ENCODE results near the gene ICAM2.

The ICAM2 gene

DNA sequence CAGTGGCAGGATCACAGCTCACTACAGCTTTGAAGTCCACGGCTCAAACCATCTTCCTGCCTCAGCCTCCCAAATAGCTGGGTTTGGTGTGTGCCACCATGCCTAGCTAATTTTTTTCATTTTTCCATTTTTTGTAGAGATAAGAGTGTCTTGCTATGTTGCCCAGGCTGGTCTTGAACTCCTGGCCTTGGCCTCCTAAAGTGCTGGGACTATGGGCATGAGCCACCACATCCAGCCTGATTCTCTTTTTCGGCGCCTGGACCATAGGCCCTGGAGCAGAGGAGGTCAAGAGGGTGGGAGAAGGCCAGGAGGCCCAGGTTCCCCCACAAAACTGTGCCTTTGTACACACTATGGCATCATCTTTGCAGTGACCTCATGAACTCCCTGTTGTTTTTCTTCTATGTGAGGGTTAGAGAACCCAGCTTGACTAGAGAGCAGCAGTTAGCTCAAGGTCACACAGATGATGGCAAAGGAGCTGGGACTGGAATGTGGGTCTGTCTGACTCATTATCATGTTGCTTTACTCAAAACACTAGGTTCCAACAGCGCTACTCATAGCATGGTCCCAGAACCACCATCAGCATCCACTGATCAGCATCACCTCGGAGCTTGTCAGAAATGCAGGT is 64.0 kb downstream of the ICAM2 start:
- no peak overlapping the region for H3K27ac ChIP-seq
- no peak for TF ChIP-seq ZFX (IDR thresholded peaks at IDR 0.05; ENCODE audit: borderline replicate concordance)
- TF ChIP-seq, protein P1, sequence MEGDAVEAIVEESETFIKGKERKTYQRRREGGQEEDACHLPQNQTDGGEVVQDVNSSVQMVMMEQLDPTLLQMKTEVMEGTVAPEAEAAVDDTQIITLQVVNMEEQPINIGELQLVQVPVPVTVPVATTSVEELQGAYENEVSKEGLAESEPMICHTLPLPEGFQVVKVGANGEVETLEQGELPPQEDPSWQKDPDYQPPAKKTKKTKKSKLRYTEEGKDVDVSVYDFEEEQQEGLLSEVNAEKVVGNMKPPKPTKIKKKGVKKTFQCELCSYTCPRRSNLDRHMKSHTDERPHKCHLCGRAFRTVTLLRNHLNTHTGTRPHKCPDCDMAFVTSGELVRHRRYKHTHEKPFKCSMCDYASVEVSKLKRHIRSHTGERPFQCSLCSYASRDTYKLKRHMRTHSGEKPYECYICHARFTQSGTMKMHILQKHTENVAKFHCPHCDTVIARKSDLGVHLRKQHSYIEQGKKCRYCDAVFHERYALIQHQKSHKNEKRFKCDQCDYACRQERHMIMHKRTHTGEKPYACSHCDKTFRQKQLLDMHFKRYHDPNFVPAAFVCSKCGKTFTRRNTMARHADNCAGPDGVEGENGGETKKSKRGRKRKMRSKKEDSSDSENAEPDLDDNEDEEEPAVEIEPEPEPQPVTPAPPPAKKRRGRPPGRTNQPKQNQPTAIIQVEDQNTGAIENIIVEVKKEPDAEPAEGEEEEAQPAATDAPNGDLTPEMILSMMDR (IDR thresholded peaks at IDR 0.05), result no peak

DNA sequence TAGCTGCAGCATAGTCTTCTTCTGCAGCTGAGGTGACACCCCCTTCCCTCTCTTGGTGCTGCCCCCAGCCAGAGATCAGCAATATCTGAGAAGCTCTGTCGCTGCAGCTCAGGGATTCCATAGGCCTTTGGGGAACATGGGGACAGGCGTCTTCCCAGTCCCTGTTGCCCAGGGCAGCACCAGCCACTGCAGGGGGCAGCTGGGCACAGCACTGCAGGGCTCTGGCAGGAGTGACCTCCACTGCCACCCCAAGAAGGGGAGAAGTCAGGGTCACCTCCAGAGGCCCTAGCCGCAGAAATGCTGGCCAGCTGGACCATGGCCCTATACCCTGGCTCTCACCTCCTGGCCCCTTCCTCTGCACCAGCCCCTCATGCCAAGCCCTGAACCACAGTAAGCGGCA is 64.6 kb downstream of the ICAM2 start:
- H3K27ac ChIP-seq, result no peak overlapping the region
- TF ChIP-seq, protein P1 (IDR thresholded peaks at IDR 0.05), result no peak
- no peak for TF ChIP-seq ZFX (IDR thresholded peaks at IDR 0.05; ENCODE audit: borderline replicate concordance)

DNA sequence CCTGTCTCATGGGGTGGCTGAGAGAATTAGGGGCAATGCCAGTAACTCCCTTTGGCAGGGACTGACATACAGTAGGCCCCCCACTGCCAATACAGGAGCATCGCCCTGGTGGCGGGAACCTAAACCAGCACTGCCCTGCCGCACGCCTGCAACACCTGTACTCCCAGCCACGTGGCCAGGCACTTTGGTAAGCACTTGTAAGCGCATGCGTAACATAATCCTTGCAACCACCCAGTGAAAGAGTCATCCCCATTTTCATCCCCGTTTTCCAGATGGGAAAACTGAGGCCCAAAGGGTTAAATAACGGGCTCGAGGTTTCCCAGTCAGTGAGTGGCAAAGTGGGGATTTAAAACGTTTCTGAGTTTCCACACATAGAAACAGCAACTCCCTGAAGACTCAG is 65.2 kb downstream of the ICAM2 start:
- TF ChIP-seq ZFX (IDR thresholded peaks at IDR 0.05; ENCODE audit: borderline replicate concordance), result no peak
- TF ChIP-seq, protein P1 (IDR thresholded peaks at IDR 0.05), result no peak
- H3K27ac ChIP-seq, result no peak overlapping the region

DNA sequence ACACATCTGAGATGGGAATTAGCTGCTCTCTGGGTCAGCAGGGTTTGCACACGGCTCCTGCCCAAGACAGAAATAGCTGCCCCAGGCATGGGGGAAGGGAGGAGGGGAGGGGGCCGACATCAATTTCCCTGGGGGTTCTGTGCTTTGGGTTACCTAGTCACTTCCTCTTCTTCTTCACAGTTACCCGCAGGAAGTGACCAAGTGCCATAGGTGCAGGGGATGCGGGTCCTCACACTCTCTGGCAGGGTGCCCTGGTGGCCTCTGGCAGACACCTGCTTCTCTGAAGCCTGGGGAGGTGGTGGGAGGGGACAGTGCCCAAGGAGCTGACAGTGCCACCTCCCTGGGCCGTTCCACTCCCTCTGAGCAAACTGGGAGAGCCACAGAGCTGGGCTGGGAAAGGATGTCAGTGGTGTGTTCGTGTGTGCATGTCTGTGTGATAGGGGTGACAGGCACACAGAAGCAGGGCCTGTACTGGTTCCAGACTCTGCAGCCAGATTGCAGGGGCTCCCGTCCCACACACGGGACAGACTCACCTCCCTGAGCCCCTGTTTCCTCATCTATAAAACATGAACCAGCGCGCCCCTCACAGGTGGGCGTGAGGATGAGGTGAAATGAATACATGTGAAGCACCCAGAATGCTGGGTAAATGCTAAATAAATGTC is 65.9 kb downstream of the ICAM2 start:
- no peak overlapping the region for H3K27ac ChIP-seq
- TF ChIP-seq, protein P1 (IDR thresholded peaks at IDR 0.05), result no peak
- no peak for TF ChIP-seq ZFX (IDR thresholded peaks at IDR 0.05; ENCODE audit: borderline replicate concordance)

All from 22Rv1 (cell line).